Sigmoid colon (tissue), 7 donors: Measurements from ENCODE around the gene HOXA11. TPM values are rescaled to one million over a fixed set of nuclear protein-coding genes. Genes with fewer than 3 reads are reported as not detected.

Experiments used
- DNase-seq: peaks from one replicate; pipeline ENCODE4 v3.0.0-alpha.2; 2019
- H3K27ac ChIP-seq, 4 donors: fragments of 200-600 bp; sonication (generic); one replicate each; pipeline ENCODE4 v1.5.1; 2016 to 2019; ENCODE audit warnings: mild to moderate bottlenecking in 1 of 4
- H3K27me3 ChIP-seq, 3 donors: fragments of 200-600 bp; sonication (generic); one replicate each; pipeline ENCODE4 v1.5.1; 2019; ENCODE audit warnings: mild to moderate bottlenecking in 1 of 3
- H3K36me3 ChIP-seq, 4 donors: fragments of 200-600 bp; sonication (generic); one replicate each; pipeline ENCODE4 v1.5.1; 2016 to 2019
- H3K4me1 ChIP-seq, 4 donors: fragments of 200-600 bp; sonication (generic); one replicate each; pipeline ENCODE4 v1.5.1; 2017 to 2019
- H3K4me3 ChIP-seq, 4 donors: fragments of 200-600 bp; sonication (generic); one replicate each; pipeline ENCODE4 v1.5.1; 2017 to 2019; ENCODE audit warnings: mild to moderate bottlenecking in 2 of 4, moderate library complexity in 1 of 4
- H3K9me3 ChIP-seq, 4 donors: fragments of 200-600 bp in 3 of 4; sonication (generic) in 3 of 4; one replicate each; pipeline versions ENCODE4 v1.5.1 to v1.6.1; 2013 to 2019
- EP300 ChIP-seq, 4 donors: sonication (generic); formaldehyde crosslinking; IDR thresholded peaks; one replicate each; pipeline ENCODE4 v1.6.1; 2017; ENCODE audit warnings: antibody characterized with exemption in 4 of 4
- POLR2A ChIP-seq, 2 donors: fragments of 450-650 bp; IDR thresholded peaks; one replicate each; pipeline ENCODE4 v1.6.1; 2016; ENCODE audit warnings: antibody characterized with exemption in 2 of 2, mild to moderate bottlenecking in 2 of 2, moderate library complexity in 2 of 2
- POLR2AphosphoS5 ChIP-seq, 4 donors: sonication (generic); formaldehyde crosslinking; IDR thresholded peaks; one replicate each; pipeline ENCODE4 v1.6.1; 2017; ENCODE audit warnings: antibody characterized with exemption in 4 of 4
- WGBS, 2 donors: extraction: QIAGEN DNeasy Blood & Tissue Kit; methylation state at CpG; one replicate each; pipeline ENCODE4 v1.1.7; 2013; 5-methylcytosine and 5-hydroxymethylcytosine counted together
- intact Hi-C: fragments of 100-400 bp; cut with DNase I; formaldehyde crosslinking; loops from one replicate; pipeline ENCODE4 v1.15.1; 2023
- polyA plus RNA-seq, 3 donors: library from polyadenylated mRNA; stranded (reverse); fragments of 200-250 nt; gene quantifications; one replicate each; pipeline ENCODE4 v1.2.3, GENCODE V29; 2013
- total RNA-seq, 4 donors: library from RNA; depleted of rRNA; stranded (reverse); fragments of >200 nt; gene quantifications; one replicate each; pipeline ENCODE4 v1.1.0, GENCODE V29; 2016
- TF ChIP-seq, protein P1 (sequence below), 4 experiments: fragments of 450-650 bp in 3 of 4; fragments of 200-600 bp in 1 of 4; IDR thresholded peaks; one replicate each; pipeline ENCODE4 v1.5.1; 2016 to 2019; ENCODE audit warnings: antibody characterized with exemption in 4 of 4, mild to moderate bottlenecking in 3 of 4, moderate library complexity in 2 of 4
- donor health status: healthy with polysubstance abuse.
- donor health status: Bipolar disorder and iron deficiency.
- donor health status: healthy.

The HOXA11 gene
- total and polyA plus RNA-seq, 7 donors = 3.0 to 25.0 (median 18.7) TPM

GRCh38 chr7:27177795-27178320 is 7.2 kb downstream of the HOXA11 start:
- Histone ChIP-seq H3K4me1 (peaks cover 0 to 61% (median 45%) of the 10 kb centered on the region in 4 donors), H3K27ac (peak overlapping the region in 3 of 4 donors; percentile 97 to 98 (median 98)), H3K27me3 (peaks cover 0 to 3% (median 0%) of the 10 kb centered on the region in 3 donors), H3K4me3 (peak overlapping the region; percentile 48 to 85 (median 82)), H3K9me3 (no peaks in the 10 kb centered on the region), H3K36me3 (no peaks in the 10 kb centered on the region)
- intact Hi-C loops = no loop called here
- DNase-seq = no peak
- 9 to 50% methylated on average over 5 of the region's 5 CpGs for WGBS, 2 donors
- TF ChIP-seq EP300 (IDR thresholded peaks at IDR 0.05) (no peak), POLR2A (IDR thresholded peaks at IDR 0.05) (no peak), POLR2AphosphoS5 (IDR thresholded peaks at IDR 0.05) (no peak)
- TF ChIP-seq, protein P1, sequence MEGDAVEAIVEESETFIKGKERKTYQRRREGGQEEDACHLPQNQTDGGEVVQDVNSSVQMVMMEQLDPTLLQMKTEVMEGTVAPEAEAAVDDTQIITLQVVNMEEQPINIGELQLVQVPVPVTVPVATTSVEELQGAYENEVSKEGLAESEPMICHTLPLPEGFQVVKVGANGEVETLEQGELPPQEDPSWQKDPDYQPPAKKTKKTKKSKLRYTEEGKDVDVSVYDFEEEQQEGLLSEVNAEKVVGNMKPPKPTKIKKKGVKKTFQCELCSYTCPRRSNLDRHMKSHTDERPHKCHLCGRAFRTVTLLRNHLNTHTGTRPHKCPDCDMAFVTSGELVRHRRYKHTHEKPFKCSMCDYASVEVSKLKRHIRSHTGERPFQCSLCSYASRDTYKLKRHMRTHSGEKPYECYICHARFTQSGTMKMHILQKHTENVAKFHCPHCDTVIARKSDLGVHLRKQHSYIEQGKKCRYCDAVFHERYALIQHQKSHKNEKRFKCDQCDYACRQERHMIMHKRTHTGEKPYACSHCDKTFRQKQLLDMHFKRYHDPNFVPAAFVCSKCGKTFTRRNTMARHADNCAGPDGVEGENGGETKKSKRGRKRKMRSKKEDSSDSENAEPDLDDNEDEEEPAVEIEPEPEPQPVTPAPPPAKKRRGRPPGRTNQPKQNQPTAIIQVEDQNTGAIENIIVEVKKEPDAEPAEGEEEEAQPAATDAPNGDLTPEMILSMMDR (IDR thresholded peaks at IDR 0.05) = no peak

DNA sequence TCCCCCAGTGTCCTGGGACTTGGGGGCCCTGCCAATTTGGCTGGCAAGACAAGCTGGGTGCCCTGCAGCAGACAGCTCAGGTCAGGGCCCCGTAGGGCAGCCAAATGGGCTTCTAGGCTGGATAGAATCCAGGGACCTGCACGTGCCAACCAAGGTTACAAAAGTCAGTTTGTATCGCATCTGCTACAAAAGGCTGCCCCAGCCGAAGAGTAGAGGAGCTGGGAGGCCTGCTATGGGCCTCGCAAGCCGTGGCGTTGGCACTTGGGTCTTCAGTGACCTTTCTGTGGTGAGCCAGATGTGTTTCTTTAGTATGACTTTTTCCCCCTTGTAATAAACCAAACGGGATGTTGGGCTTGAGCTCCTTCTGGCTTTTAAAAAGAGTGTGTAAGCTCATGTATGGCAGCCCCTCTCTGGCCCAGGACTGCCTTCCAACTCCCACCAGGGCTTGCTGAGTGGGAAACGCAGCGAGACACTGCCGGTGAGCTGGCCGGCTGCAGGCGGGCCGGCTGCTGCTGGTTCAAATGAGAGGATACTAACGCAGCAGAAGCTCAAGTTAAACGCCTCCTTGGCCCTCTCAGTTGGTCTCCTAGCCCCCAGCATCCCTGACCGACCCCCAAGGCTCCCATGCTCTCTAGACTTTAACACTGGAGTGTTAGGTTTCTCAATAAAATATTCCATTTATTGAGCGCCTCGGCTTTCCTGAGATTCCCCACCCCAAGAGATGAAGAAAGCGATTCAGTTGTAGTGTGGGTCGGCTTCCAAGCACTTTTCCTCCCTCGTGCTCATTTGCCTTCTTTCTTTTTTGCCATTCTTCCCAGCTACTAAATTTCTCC is 7.9 kb downstream of the HOXA11 start:
- peak; percentile 70 for DNase-seq

GRCh38 chr7:27176524-27176845 is 8.5 kb downstream of the HOXA11 start:
- Histone ChIP-seq H3K9me3 (no peaks in the 10 kb centered on the region), H3K27me3 (no peaks in the 10 kb centered on the region), H3K4me1 (peaks cover 0 to 47% (median 31%) of the 10 kb centered on the region in 4 donors), H3K27ac (peak overlapping the region in 3 of 4 donors; percentile 97 to 98 (median 98)), H3K4me3 (peak overlapping the region; percentile 48 to 85 (median 82)), H3K36me3 (no peaks in the 10 kb centered on the region)
- TF ChIP-seq POLR2AphosphoS5 (IDR thresholded peaks at IDR 0.05) = no peak
- no peak for TF ChIP-seq EP300 (IDR thresholded peaks at IDR 0.05)
- TF ChIP-seq, protein P1 (IDR thresholded peaks at IDR 0.05) = no peak
- no peak for TF ChIP-seq POLR2A (IDR thresholded peaks at IDR 0.05)
- no peak for DNase-seq
- intact Hi-C loops = no loop called here
- 8 to 47% methylated on average over 3 of the region's 3 CpGs for WGBS, 2 donors

More for the DNA sequence above, 7.9 kb downstream of the HOXA11 start:
- intact Hi-C loops = no loop called here
- Histone ChIP-seq H3K4me3 (peak overlapping the region; percentile 48 to 85 (median 82)), H3K36me3 (no peaks in the 10 kb centered on the region), H3K27me3 (no peaks in the 10 kb centered on the region), H3K27ac (peak overlapping the region in 3 of 4 donors; percentile 97 to 98 (median 98)), H3K4me1 (peaks cover 0 to 54% (median 38%) of the 10 kb centered on the region in 4 donors), H3K9me3 (no peaks in the 10 kb centered on the region)
- 10 to 55% methylated on average over 22 of the region's 22 CpGs for WGBS, 2 donors
- TF ChIP-seq POLR2A (IDR thresholded peaks at IDR 0.05) (peak in 1 of 2 donors; percentile 7), POLR2AphosphoS5 (IDR thresholded peaks at IDR 0.05) (peak in 2 of 4 donors; percentile 10 to 15), EP300 (IDR thresholded peaks at IDR 0.05) (no peak)
- TF ChIP-seq, protein P1 (IDR thresholded peaks at IDR 0.05) = no peak

- peak overlapping the region; percentile 48 to 85 (median 82) for H3K4me3 ChIP-seq
- 11 to 53% methylated on average over 40 of the region's 40 CpGs for WGBS, 2 donors
- DNase-seq = peak; percentile 78
- peaks cover 0 to 41% (median 26%) of the 10 kb centered on the region in 4 donors for H3K4me1 ChIP-seq
- intact Hi-C loops = no loop called here
- H3K27ac ChIP-seq = peak overlapping the region in 3 of 4 donors; percentile 97 to 98 (median 98)
- H3K36me3 ChIP-seq = no peaks in the 10 kb centered on the region
- TF ChIP-seq POLR2AphosphoS5 (IDR thresholded peaks at IDR 0.05) = no peak
- TF ChIP-seq, protein P1 (IDR thresholded peaks at IDR 0.05) = no peak
- TF ChIP-seq EP300 (IDR thresholded peaks at IDR 0.05) = no peak
- no peak for TF ChIP-seq POLR2A (IDR thresholded peaks at IDR 0.05)
- no peaks in the 10 kb centered on the region for H3K27me3 ChIP-seq
- no peaks in the 10 kb centered on the region for H3K9me3 ChIP-seq
These were observed 9.2 kb downstream of the HOXA11 start for GRCh38 chr7:27175626-27176523.
